HT-29 (cell line): ENCODE measurements around the gene STMN3. TPM values are rescaled to one million over a fixed set of nuclear protein-coding genes. Genes with fewer than 3 reads are reported as not detected.
"Not testable (repeated sequence)": the region's sequence is repeated elsewhere in the genome, so short reads cannot be mapped to it uniquely, and the experiment has no call there.

Experiments
- DNase-seq: peaks from one replicate; pipeline ENCODE4 v3.0.0-alpha.2; 2015; ENCODE audit warnings: low spot score
- total RNA-seq: library from RNA; depleted of rRNA; stranded (reverse); fragments of >200 nt; shearing (Covaris generic); gene quantifications from 2 replicates; pipeline ENCODE4 v1.2.3, GENCODE V29; 2014

STMN3 gene
- total RNA-seq, 1 experiment from 2014 or later = 7.0 TPM

GRCh38 chr20:63639093-63639975, 13.9 kb downstream of the STMN3 start:
- no peak for DNase-seq

- no peak for DNase-seq
Measured at GRCh38 chr20:63636752-63637628, 16.2 kb downstream of the STMN3 start.

- no peak for DNase-seq
Measured at GRCh38 chr20:63635431-63636141, 17.6 kb downstream of the STMN3 start.

GRCh38 chr20:63633732-63634131, 19.5 kb downstream of the STMN3 start:
- DNase-seq = no peak

GRCh38 chr20:63631426-63631825, 21.8 kb downstream of the STMN3 start:
- DNase-seq = not testable (repeated sequence)

- not testable (repeated sequence) for DNase-seq
Measured at GRCh38 chr20:63630956-63631355, 22.3 kb downstream of the STMN3 start.

GRCh38 chr20:63628246-63628975, 24.8 kb downstream of the STMN3 start:
- DNase-seq = peak; percentile 97

GRCh38 chr20:63627751-63628245, 25.4 kb downstream of the STMN3 start:
- peak; percentile 16 for DNase-seq

- DNase-seq = peak; percentile 99
Measured at GRCh38 chr20:63627129-63627750, 26.0 kb downstream of the STMN3 start.

GRCh38 chr20:63626424-63627128, 26.6 kb downstream of the STMN3 start, which contains the start of gene GMEB2:
TSS of gene GMEB2 (minus strand) at chr20:63627101. CDS start at chr20:63619397, 7,704 bp downstream.
- peak; percentile 66 for DNase-seq

- DNase-seq = peak; percentile 47
Measured at GRCh38 chr20:63625771-63626423, 27.3 kb downstream of the STMN3 start.

GRCh38 chr20:63624486-63624885, 28.7 kb downstream of the STMN3 start:
- no peak for DNase-seq

- DNase-seq = no peak
Measured at GRCh38 chr20:63622732-63623131, 30.5 kb downstream of the STMN3 start.

GRCh38 chr20:63622096-63622495, 31.1 kb downstream of the STMN3 start:
- DNase-seq = no peak

- DNase-seq = no peak
Measured at GRCh38 chr20:63620991-63621390, 32.2 kb downstream of the STMN3 start.

GRCh38 chr20:63619505-63619904, 33.7 kb downstream of the STMN3 start:
- no peak for DNase-seq

- DNase-seq = no peak
Measured at GRCh38 chr20:63619086-63619485, 34.1 kb downstream of the STMN3 start.

GRCh38 chr20:63618291-63618980, 34.8 kb downstream of the STMN3 start:
- DNase-seq = no peak
